HL-60 (cell line): ENCODE measurements around the gene ERCC6L2.

Experiments used
- DNase-seq, 2 experiments: peaks; one replicate each; pipeline ENCODE4 v3.0.0-alpha.2; 2010 to 2020; ENCODE audit warnings: low read depth in 1 of 2, low spot score in 1 of 2
- H3K27ac ChIP-seq: fragments of 250-450 bp; sonication (Bioruptor Pico); replicated peaks from 2 replicates; pipeline ENCODE4 v1.5.1; 2020; ENCODE audit warnings: mild to moderate bottlenecking, moderate library complexity
- H3K27me3 ChIP-seq: fragments of 250-450 bp; sonication (Bioruptor Pico); 2 replicates; pipeline ENCODE4 v1.5.1; 2021; ENCODE audit warnings: mild to moderate bottlenecking, moderate library complexity; ENCODE audit not compliant: insufficient read depth, poor library complexity, severe bottlenecking
- H3K4me3 ChIP-seq: replicated peaks from 2 replicates; pipeline ENCODE4 v1.5.1; 2011; ENCODE audit warnings: mild to moderate bottlenecking, control low read depth, low read length; ENCODE audit not compliant: insufficient read depth
- CTCF ChIP-seq: IDR thresholded peaks from one replicate; pipeline ENCODE4 v1.5.1; 2011; ENCODE audit warnings: low read length, control low read depth, inconsistent platforms; ENCODE audit not compliant: insufficient read depth
- GABPA ChIP-seq: IDR thresholded peaks from 2 replicates; pipeline ENCODE4 v1.6.1; 2012; ENCODE audit warnings: low read depth
- POLR2AphosphoS5 ChIP-seq: IDR thresholded peaks from 2 replicates; pipeline ENCODE4 v1.6.1; 2012; ENCODE audit warnings: low read depth
- REST ChIP-seq: IDR thresholded peaks from 2 replicates; pipeline ENCODE4 v1.6.1; 2012; ENCODE audit warnings: low read depth; ENCODE audit not compliant: insufficient replicate concordance
- SPI1 ChIP-seq: IDR thresholded peaks from 2 replicates; pipeline ENCODE4 v1.6.1; 2012; ENCODE audit warnings: low read depth, mild to moderate bottlenecking, borderline replicate concordance

Gene ERCC6L2

GRCh38 chr9:95879591-95879990, 4.1 kb downstream of the ERCC6L2 start:
- TF ChIP-seq POLR2AphosphoS5 (no peak), SPI1 (no peak), CTCF (no peak), GABPA (no peak), REST (no peak)
- no peak overlapping the region for H3K4me3 ChIP-seq
- DNase-seq: no peak
- no peak overlapping the region for H3K27ac ChIP-seq
- no peaks in the 10 kb centered on the region for H3K27me3 ChIP-seq

GRCh38 chr9:95880021-95880690, 4.7 kb downstream of the ERCC6L2 start:
- H3K4me3 ChIP-seq: no peak overlapping the region
- TF ChIP-seq POLR2AphosphoS5 (no peak), CTCF (no peak), GABPA (no peak), SPI1 (no peak), REST (no peak)
- no peak for DNase-seq
- H3K27ac ChIP-seq: no peak overlapping the region
- no peaks in the 10 kb centered on the region for H3K27me3 ChIP-seq

GRCh38 chr9:95887926-95888497, 12.5 kb downstream of the ERCC6L2 start:
- TF ChIP-seq REST (no peak), GABPA (no peak), CTCF (no peak), POLR2AphosphoS5 (no peak), SPI1 (no peak)
- H3K27ac ChIP-seq: no peak overlapping the region
- H3K27me3 ChIP-seq: no peaks in the 10 kb centered on the region
- DNase-seq: no peak
- no peak overlapping the region for H3K4me3 ChIP-seq
